K562 (cell line): ENCODE measurements around the gene TIMP2. TPM values are rescaled to one million over a fixed set of nuclear protein-coding genes. Genes with fewer than 3 reads are reported as not detected.
A peak's percentile ranks its signal among the peaks of the same experiment; 100 is the strongest.

Experiments used
- L3MBTL2 ChIP-seq: fragments of 450-650 bp; IDR thresholded peaks from 2 replicates; pipeline ENCODE4 v1.6.1; 2016; ENCODE audit warnings: mild to moderate bottlenecking, moderate library complexity
- POLR2AphosphoS5 ChIP-seq: IDR thresholded peaks from 2 replicates; pipeline ENCODE4 v1.6.1; 2011; ENCODE audit warnings: mild to moderate bottlenecking, low read depth, low read length, moderate library complexity; ENCODE audit not compliant: control insufficient read depth, insufficient read depth
- REST ChIP-seq, 2 experiments: fragments of 450-650 bp; formaldehyde crosslinking in 1 of 2; IDR thresholded peaks; 2 replicates each; pipeline versions ENCODE4 v1.4.0 to v1.6.1; 2014 to 2020; ENCODE audit warnings: mild to moderate bottlenecking in 2 of 2, borderline replicate concordance in 1 of 2, low read depth in 1 of 2
- ZNF354B ChIP-seq: fragments of 250-450 bp; sonication (Bioruptor Pico); IDR thresholded peaks from 2 replicates; pipeline ENCODE4 v1.4.0; 2020
- ZNF717 ChIP-seq: fragments of 250-450 bp; sonication (Bioruptor Pico); IDR thresholded peaks from 2 replicates; pipeline ENCODE4 v1.5.0; 2021
- polyA plus RNA-seq, 8 experiments: library from polyadenylated mRNA; depleted of rRNA in 4 of 8; stranded (reverse) in 5 of 8; unstranded in 3 of 8; fragments of >200 nt; fragmentation: Nextera tagmentation in 2 of 8; fragmentation: Illumina TruSeq in 1 of 8; extraction: Ambion mirVana in 2 of 8; extraction: Trizol in 1 of 8; gene quantifications; 2 replicates each; pipeline versions ENCODE4 v1.2.1 to v1.2.3, GENCODE V29; 2011 to 2014; ENCODE audit warnings: inconsistent platforms in 1 of 8, missing spikeins in 1 of 8
- total RNA-seq, 7 experiments: library from RNA; depleted of rRNA in 6 of 7; stranded (reverse); fragments of >200 nt in 6 of 7; fragmentation: Illumina TruSeq in 2 of 7; extraction: Trizol in 2 of 7; gene quantifications; 2 replicates each; pipeline versions ENCODE4 v1.2.1 to v1.2.3, GENCODE V29; 2011 to 2021; ENCODE audit warnings: low replicate concordance in 1 of 7
- TF ChIP-seq, protein P1 (sequence below): fragments of 450-650 bp; formaldehyde crosslinking; IDR thresholded peaks from 2 replicates; pipeline ENCODE4 v1.4.0; 2020; ENCODE audit warnings: mild to moderate bottlenecking, moderate library complexity

Gene TIMP2
- total and polyA plus RNA-seq, 9 of the 15 experiments (the other 6 are each of a cell fraction or from before 2014, with no cell fraction given), result 0.55 TPM; not detected in 8

GRCh38 chr17:78898075-78898836, 26.9 kb downstream of the TIMP2 start (continued):
- TF ChIP-seq, protein P1, sequence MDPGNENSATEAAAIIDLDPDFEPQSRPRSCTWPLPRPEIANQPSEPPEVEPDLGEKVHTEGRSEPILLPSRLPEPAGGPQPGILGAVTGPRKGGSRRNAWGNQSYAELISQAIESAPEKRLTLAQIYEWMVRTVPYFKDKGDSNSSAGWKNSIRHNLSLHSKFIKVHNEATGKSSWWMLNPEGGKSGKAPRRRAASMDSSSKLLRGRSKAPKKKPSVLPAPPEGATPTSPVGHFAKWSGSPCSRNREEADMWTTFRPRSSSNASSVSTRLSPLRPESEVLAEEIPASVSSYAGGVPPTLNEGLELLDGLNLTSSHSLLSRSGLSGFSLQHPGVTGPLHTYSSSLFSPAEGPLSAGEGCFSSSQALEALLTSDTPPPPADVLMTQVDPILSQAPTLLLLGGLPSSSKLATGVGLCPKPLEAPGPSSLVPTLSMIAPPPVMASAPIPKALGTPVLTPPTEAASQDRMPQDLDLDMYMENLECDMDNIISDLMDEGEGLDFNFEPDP, result no peak
- TF ChIP-seq REST (IDR thresholded peaks at IDR 0.05; ENCODE audit: borderline replicate concordance) (peak; percentile 56), REST (CRISPR knock-in tag; IDR thresholded peaks at IDR 0.05; ENCODE audit: low read depth) (no peak), L3MBTL2 (no peak), ZNF717 (no peak), ZNF354B (CRISPR knock-in tag) (no peak), POLR2AphosphoS5 (no peak)
